Measurements from ENCODE around the gene PITPNC1.

GRCh38 chr17:67573987-67574657 lies 197.0 kb downstream of the PITPNC1 start:
- TF ChIP-seq POLR2AphosphoS5 (IDR thresholded peaks at IDR 0.05; ENCODE audit: low read depth, low read length): no peak
- TF ChIP-seq CTCF (IDR thresholded peaks at IDR 0.05): no peak
- no peak for TF ChIP-seq REST (IDR thresholded peaks at IDR 0.05; ENCODE audit: insufficient read depth in 1 of 2, low read depth in 2 of 2, low read length in 1 of 2)

Measured in Panc1 (cell line).